H7 (cell line): Measurements from ENCODE around the gene TP53RK. TPM values are rescaled to one million over a fixed set of nuclear protein-coding genes. Genes with fewer than 3 reads are reported as not detected.
A peak's percentile ranks its signal among the peaks of the same experiment; 100 is the strongest.

Experiments
- DNase-seq: peaks from one replicate; pipeline ENCODE4 v3.0.0; 2012
- H3K27me3 ChIP-seq: 2 replicates; pipeline ENCODE4 v1.6.0; 2011; ENCODE audit warnings: mild to moderate bottlenecking, low read length; ENCODE audit not compliant: control insufficient read depth, insufficient read depth
- H3K36me3 ChIP-seq: replicated peaks from 2 replicates; pipeline ENCODE4 v1.5.1; 2011; ENCODE audit warnings: low read length; ENCODE audit not compliant: control insufficient read depth, insufficient read depth
- H3K4me3 ChIP-seq: 2 replicates; pipeline ENCODE4 v1.5.1; 2011; ENCODE audit warnings: low read depth, mild to moderate bottlenecking, control low read depth, low read length, moderate library complexity; ENCODE audit not compliant: insufficient read depth
- total RNA-seq: library from RNA; depleted of rRNA; stranded (reverse); fragments of >200 nt; shearing (Covaris generic); gene quantifications from 2 replicates; pipeline ENCODE4 v1.2.3, GENCODE V29; 2014; rRNA removed

The TP53RK gene
- total RNA-seq = 19.2 and 20.0 TPM in 2 replicates

GRCh38 chr20:46689082-46689753, at the start of gene TP53RK:
Gene TP53RK, minus strand, starts transcription at chr20:46689444. Its CDS starts 30 bp downstream, at chr20:46689414.
- Histone ChIP-seq H3K27me3 (no peaks in the 10 kb centered on the region), H3K36me3 (peaks cover 9% of the 10 kb centered on the region), H3K4me3 (peak within 1 kb of the TSS; percentile 94)
- DNase-seq = peak; percentile 90

GRCh38 chr20:46735436-46735835, 46.2 kb upstream of the TP53RK start:
- peaks cover 2% of the 10 kb centered on the region for H3K36me3 ChIP-seq
- no peaks in the 10 kb centered on the region; the same call in 1 of the 2 replicates for H3K27me3 ChIP-seq
- no peak for DNase-seq
- no peak overlapping the region for H3K4me3 ChIP-seq

GRCh38 chr20:46731770-46732169, 42.5 kb upstream of the TP53RK start:
- H3K27me3 ChIP-seq = no peaks in the 10 kb centered on the region
- H3K36me3 ChIP-seq = peaks cover 2% of the 10 kb centered on the region
- H3K4me3 ChIP-seq = no peak overlapping the region
- peak; percentile 76 for DNase-seq

GRCh38 chr20:46725186-46726165, 36.2 kb upstream of the TP53RK start:
- no peak overlapping the region for H3K4me3 ChIP-seq
- DNase-seq = no peak
- no peaks in the 10 kb centered on the region for H3K36me3 ChIP-seq
- no peaks in the 10 kb centered on the region for H3K27me3 ChIP-seq

GRCh38 chr20:46724343-46724959, 35.2 kb upstream of the TP53RK start:
- H3K27me3 ChIP-seq = no peaks in the 10 kb centered on the region
- H3K4me3 ChIP-seq = no peak overlapping the region
- no peak for DNase-seq
- no peaks in the 10 kb centered on the region for H3K36me3 ChIP-seq

GRCh38 chr20:46723039-46723438, 33.8 kb upstream of the TP53RK start:
- Histone ChIP-seq H3K27me3 (no peaks in the 10 kb centered on the region), H3K36me3 (no peaks in the 10 kb centered on the region), H3K4me3 (no peak overlapping the region)
- no peak for DNase-seq

- H3K36me3 ChIP-seq = no peaks in the 10 kb centered on the region
- H3K4me3 ChIP-seq = no peak overlapping the region
- H3K27me3 ChIP-seq = no peaks in the 10 kb centered on the region
- DNase-seq = no peak
These were observed 33.2 kb upstream of the TP53RK start for GRCh38 chr20:46722450-46722849.

GRCh38 chr20:46721476-46721875, 32.2 kb upstream of the TP53RK start:
- Histone ChIP-seq H3K27me3 (no peaks in the 10 kb centered on the region), H3K4me3 (no peak overlapping the region), H3K36me3 (no peaks in the 10 kb centered on the region)
- no peak for DNase-seq

GRCh38 chr20:46720776-46721425, 31.7 kb upstream of the TP53RK start:
- Histone ChIP-seq H3K36me3 (no peaks in the 10 kb centered on the region), H3K27me3 (no peaks in the 10 kb centered on the region), H3K4me3 (no peak overlapping the region)
- DNase-seq = no peak

GRCh38 chr20:46720019-46720418, 30.8 kb upstream of the TP53RK start:
- H3K4me3 ChIP-seq = no peak overlapping the region
- DNase-seq = no peak
- H3K36me3 ChIP-seq = no peaks in the 10 kb centered on the region
- no peaks in the 10 kb centered on the region for H3K27me3 ChIP-seq

- H3K27me3 ChIP-seq = no peaks in the 10 kb centered on the region
- no peak for DNase-seq
- H3K4me3 ChIP-seq = no peak overlapping the region
- no peaks in the 10 kb centered on the region for H3K36me3 ChIP-seq
These were observed 28.7 kb upstream of the TP53RK start for GRCh38 chr20:46717818-46718541.

- DNase-seq = peak; percentile 79
These were observed 26.1 kb upstream of the TP53RK start for GRCh38 chr20:46715292-46715756.

GRCh38 chr20:46713957-46714834, 25.0 kb upstream of the TP53RK start:
- no peak for DNase-seq
- Histone ChIP-seq H3K27me3 (no peaks in the 10 kb centered on the region; the same call in 1 of the 2 replicates), H3K4me3 (no peak overlapping the region), H3K36me3 (no peaks in the 10 kb centered on the region)

More at GRCh38 chr20:46715292-46715756, 26.1 kb upstream of the TP53RK start:
- no peaks in the 10 kb centered on the region for H3K36me3 ChIP-seq
- no peaks in the 10 kb centered on the region for H3K27me3 ChIP-seq
- no peak overlapping the region for H3K4me3 ChIP-seq
